Measurements from ENCODE around the gene CDH4. TPM values are rescaled to one million over a fixed set of nuclear protein-coding genes. Genes with fewer than 3 reads are reported as not detected.

CDH4 gene
- total and polyA plus RNA-seq, 2 of the 4 experiments (the other 2 are of a cell fraction) = 1.6 to 3.5 TPM

GRCh38 chr20:61620174-61620573, 368.1 kb downstream of the CDH4 start:
- in situ Hi-C loops (cut with MboI; ENCODE audit: low sequenced_read_pairs) = no loop called here
- POLR2A ChIA-PET (ENCODE audit: unreplicated experiment) = no interaction called here
- WGBS, 2 experiments (ENCODE audit: extremely low coverage in 2 of 2, insufficient read length in 1 of 2) = no CpG with 5 or more reads among the region's 1 CpG

More at GRCh38 chr20:61620174-61620573, 368.1 kb downstream of the CDH4 start:
- Histone ChIP-seq H3K14ac (replicated peaks; ENCODE audit: low read depth, low read length) (no peak overlapping the region), H3K36me3 (ENCODE audit: control insufficient read depth, insufficient read depth, low read length) (no peaks in the 10 kb centered on the region), H2AK5ac (ENCODE audit: low read depth, low read length) (no peak overlapping the region), H3K9me3 (ENCODE audit: control insufficient read depth, insufficient read depth, low read length) (peaks cover 2% of the 10 kb centered on the region; the same call in 1 of the 2 replicates), H3K4ac (ENCODE audit: low read depth, low read length) (no peak overlapping the region), H4K5ac (ENCODE audit: low read depth, low read length) (no peak overlapping the region), H3K79me1 (ENCODE audit: low read depth in 1 of 2, low read length in 2 of 2) (no peaks in the 10 kb centered on the region), H2BK20ac (ENCODE audit: low read depth, low read length) (no peak overlapping the region), H3K27me3 (ENCODE audit: control insufficient read depth, insufficient read depth, low read length) (no peaks in the 10 kb centered on the region), H4K8ac (ENCODE audit: low read depth in 2 of 2, low read length in 2 of 2) (no peak overlapping the region), H3K27ac (ENCODE audit: insufficient read depth, low read length) (no peak overlapping the region), H3K9me1 (ENCODE audit: insufficient read depth, low read length) (no peaks in the 10 kb centered on the region), H3K4me1 (ENCODE audit: control insufficient read depth, insufficient read depth, low read length) (no peaks in the 10 kb centered on the region), H3K23ac (ENCODE audit: low read depth, low read length) (no peak overlapping the region), H3K4me2 (ENCODE audit: low read depth, low read length) (no peak overlapping the region), H3K4me3 (ENCODE audit: insufficient read depth, low read depth, low read length) (no peak overlapping the region), H3K18ac (ENCODE audit: low read depth, low read length) (no peak overlapping the region), H4K20me1 (ENCODE audit: insufficient read depth, low read length) (no peaks in the 10 kb centered on the region), H3K9ac (ENCODE audit: low read depth, low read length) (no peak overlapping the region), H2BK5ac (ENCODE audit: low read depth, low read length, poor library complexity, severe bottlenecking) (no peak overlapping the region), H2AFZ (replicated peaks; ENCODE audit: low read length, poor library complexity) (no peak overlapping the region), H2BK15ac (ENCODE audit: low read depth, low read length) (no peak overlapping the region), H3K56ac (ENCODE audit: extremely low read depth, insufficient read depth, low read length) (no peak overlapping the region), H2BK120ac (ENCODE audit: low read depth, low read length) (no peak overlapping the region), H4K91ac (ENCODE audit: insufficient read depth, low read depth, low read length) (no peak overlapping the region), H2AK9ac (replicated peaks; ENCODE audit: low read depth, low read length, poor library complexity) (no peak overlapping the region)
- DNase-seq (no peak), ATAC-seq (ENCODE audit: low read depth) (no peak)
- BruUV-seq (replicated peaks) = no TSS peak
- intact Hi-C loops (cut with micrococcal nuclease) (no loop called here), dilution Hi-C loops (cut with HindIII; ENCODE audit: low sequenced_read_pairs, unreplicated experiment) (no loop called here)
- CTCF ChIA-PET = no interaction called here
- TF ChIP-seq MAFK (IDR thresholded peaks at IDR 0.05; ENCODE audit: low read depth, low read length) (no peak), ELK1 (IDR thresholded peaks at IDR 0.05; ENCODE audit: borderline replicate concordance, low read depth, low read length) (no peak), NFE2L2 (IDR thresholded peaks at IDR 0.05; ENCODE audit: low read depth, low read length) (no peak), MAZ (IDR thresholded peaks at IDR 0.05; ENCODE audit: borderline replicate concordance, low read depth, low read length) (no peak), USF2 (IDR thresholded peaks at IDR 0.05; ENCODE audit: low read depth, low read length) (no peak), RFX5 (IDR thresholded peaks at IDR 0.05; ENCODE audit: low read depth, low read length) (no peak), SMC3 (IDR thresholded peaks at IDR 0.05; ENCODE audit: low read depth, low read length) (no peak), MXI1 (IDR thresholded peaks at IDR 0.05; ENCODE audit: borderline replicate concordance, low read depth, low read length) (no peak), CEBPB (IDR thresholded peaks at IDR 0.05; ENCODE audit: low read depth, low read length) (no peak), RCOR1 (IDR thresholded peaks at IDR 0.05; ENCODE audit: insufficient replicate concordance, low read length) (no peak)

Measured in IMR-90 (cell line).